ENCODE measurements around the gene LRRC17. TPM values are rescaled to one million over a fixed set of nuclear protein-coding genes. Genes with fewer than 3 reads are reported as not detected.
"Not testable (repeated sequence)": the region's sequence is repeated elsewhere in the genome, so short reads cannot be mapped to it uniquely, and the experiment has no call there.

The LRRC17 gene
- total RNA-seq, 1 donor from 2014 or later = 2.3 TPM

GRCh38 chr7:102898532-102898859, 14.3 kb upstream of the LRRC17 start:
- no peaks in the 10 kb centered on the region for H3K27me3 ChIP-seq (ENCODE audit: low read depth)
- intact Hi-C loops (cut with micrococcal nuclease) = no loop called here
- TF ChIP-seq, protein P1, sequence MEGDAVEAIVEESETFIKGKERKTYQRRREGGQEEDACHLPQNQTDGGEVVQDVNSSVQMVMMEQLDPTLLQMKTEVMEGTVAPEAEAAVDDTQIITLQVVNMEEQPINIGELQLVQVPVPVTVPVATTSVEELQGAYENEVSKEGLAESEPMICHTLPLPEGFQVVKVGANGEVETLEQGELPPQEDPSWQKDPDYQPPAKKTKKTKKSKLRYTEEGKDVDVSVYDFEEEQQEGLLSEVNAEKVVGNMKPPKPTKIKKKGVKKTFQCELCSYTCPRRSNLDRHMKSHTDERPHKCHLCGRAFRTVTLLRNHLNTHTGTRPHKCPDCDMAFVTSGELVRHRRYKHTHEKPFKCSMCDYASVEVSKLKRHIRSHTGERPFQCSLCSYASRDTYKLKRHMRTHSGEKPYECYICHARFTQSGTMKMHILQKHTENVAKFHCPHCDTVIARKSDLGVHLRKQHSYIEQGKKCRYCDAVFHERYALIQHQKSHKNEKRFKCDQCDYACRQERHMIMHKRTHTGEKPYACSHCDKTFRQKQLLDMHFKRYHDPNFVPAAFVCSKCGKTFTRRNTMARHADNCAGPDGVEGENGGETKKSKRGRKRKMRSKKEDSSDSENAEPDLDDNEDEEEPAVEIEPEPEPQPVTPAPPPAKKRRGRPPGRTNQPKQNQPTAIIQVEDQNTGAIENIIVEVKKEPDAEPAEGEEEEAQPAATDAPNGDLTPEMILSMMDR (IDR thresholded peaks at IDR 0.05; ENCODE audit: borderline replicate concordance) = no peak
- H3K9me3 ChIP-seq (replicated peaks) = peaks cover 5% of the 10 kb centered on the region
- H3K4me3 ChIP-seq = no peak overlapping the region
- DNase-seq = no peak
- H3K4me1 ChIP-seq = peaks cover 34% of the 10 kb centered on the region
- no peaks in the 10 kb centered on the region for H3K36me3 ChIP-seq
- no peak overlapping the region for H3K27ac ChIP-seq (replicated peaks)

GRCh38 chr7:102902052-102902451, 10.7 kb upstream of the LRRC17 start:
- peaks cover 30% of the 10 kb centered on the region for H3K9me3 ChIP-seq (replicated peaks)
- not testable (repeated sequence) for H3K27ac ChIP-seq (replicated peaks)

GRCh38 chr7:102903576-102903975, 9.2 kb upstream of the LRRC17 start:
- H3K36me3 ChIP-seq; H3K27ac ChIP-seq (replicated peaks); H3K4me3 ChIP-seq; H3K27me3 ChIP-seq (ENCODE audit: low read depth); H3K4me1 ChIP-seq; DNase-seq; intact Hi-C loops (cut with micrococcal nuclease): not testable (repeated sequence)
- peaks cover 41% of the 10 kb centered on the region for H3K9me3 ChIP-seq (replicated peaks)

More at GRCh38 chr7:102902052-102902451, 10.7 kb upstream of the LRRC17 start:
- DNase-seq; intact Hi-C loops (cut with micrococcal nuclease); H3K4me3 ChIP-seq; H3K36me3 ChIP-seq; H3K27me3 ChIP-seq (ENCODE audit: low read depth): not testable (repeated sequence)
- peaks cover 16% of the 10 kb centered on the region for H3K4me1 ChIP-seq

DNA sequence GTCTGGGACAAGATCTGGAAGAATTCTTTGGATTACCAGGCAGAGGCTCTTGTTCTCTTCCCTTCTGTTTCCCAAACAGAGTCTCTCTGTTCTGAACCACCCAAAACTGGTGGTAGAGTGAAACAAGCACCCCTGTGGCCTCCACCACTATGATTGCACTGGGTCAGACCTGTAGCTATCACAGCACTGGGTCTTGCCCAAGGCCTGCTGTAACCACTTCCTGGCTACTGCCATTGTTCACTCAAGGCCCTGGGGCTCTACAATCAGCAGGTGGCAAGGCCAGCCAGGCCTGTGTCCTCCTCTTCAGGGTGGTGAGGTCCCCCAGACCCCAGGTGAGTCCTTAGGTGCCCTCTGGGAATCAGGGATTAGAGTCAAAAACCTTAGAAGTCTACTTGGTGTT, 4.1 kb upstream of the LRRC17 start:
- DNase-seq = no peak
- intact Hi-C loops (cut with micrococcal nuclease) = no loop called here
- Histone ChIP-seq H3K27ac (replicated peaks) (no peak overlapping the region), H3K4me3 (no peak overlapping the region), H3K4me1 (peaks cover 9% of the 10 kb centered on the region), H3K9me3 (replicated peaks) (peaks cover 34% of the 10 kb centered on the region), H3K27me3 (ENCODE audit: low read depth) (no peaks in the 10 kb centered on the region), H3K36me3 (no peaks in the 10 kb centered on the region)
- TF ChIP-seq, protein P1 (IDR thresholded peaks at IDR 0.05; ENCODE audit: borderline replicate concordance) = no peak

DNA sequence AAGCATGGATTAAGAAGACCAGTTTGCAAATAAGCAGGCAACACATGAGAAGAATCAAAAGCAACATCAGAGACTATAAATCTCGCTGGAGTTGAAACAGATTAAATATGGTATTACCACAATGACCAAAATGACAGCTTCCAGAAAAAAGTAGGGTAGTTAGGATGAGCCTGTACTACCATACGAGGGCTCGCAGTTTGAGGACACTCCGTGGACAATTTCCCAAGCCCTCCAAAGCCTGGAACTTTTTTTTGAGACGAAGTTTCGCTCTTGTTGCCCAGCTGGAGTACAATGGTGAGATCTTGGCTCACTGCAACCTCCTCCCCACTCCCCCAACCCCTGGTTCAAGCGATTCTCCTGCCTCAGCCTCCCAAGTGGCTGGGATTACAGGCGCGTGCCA, 1.0 kb downstream of the LRRC17 start:
- Histone ChIP-seq H3K4me1 (peaks cover 26% of the 10 kb centered on the region), H3K27me3 (ENCODE audit: low read depth) (no peaks in the 10 kb centered on the region), H3K36me3 (no peaks in the 10 kb centered on the region), H3K27ac (replicated peaks) (peak overlapping the region; percentile 63), H3K9me3 (replicated peaks) (no peaks in the 10 kb centered on the region), H3K4me3 (peak overlapping the region; percentile 56)
- TF ChIP-seq, protein P1 (IDR thresholded peaks at IDR 0.05; ENCODE audit: borderline replicate concordance) = no peak
- intact Hi-C loops (cut with micrococcal nuclease) = no loop called here
- no peak for DNase-seq

- peak; percentile 70 for DNase-seq
- Histone ChIP-seq H3K36me3 (no peaks in the 10 kb centered on the region), H3K9me3 (replicated peaks) (no peaks in the 10 kb centered on the region), H3K27ac (replicated peaks) (peak overlapping the region; percentile 63), H3K27me3 (ENCODE audit: low read depth) (no peaks in the 10 kb centered on the region), H3K4me1 (peaks cover 26% of the 10 kb centered on the region), H3K4me3 (peak overlapping the region; percentile 56)
- TF ChIP-seq, protein P1 (IDR thresholded peaks at IDR 0.05; ENCODE audit: borderline replicate concordance) = no peak
- intact Hi-C loops (cut with micrococcal nuclease) = no loop called here
Measured at GRCh38 chr7:102914585-102914984, 1.8 kb downstream of the LRRC17 start.

DNA sequence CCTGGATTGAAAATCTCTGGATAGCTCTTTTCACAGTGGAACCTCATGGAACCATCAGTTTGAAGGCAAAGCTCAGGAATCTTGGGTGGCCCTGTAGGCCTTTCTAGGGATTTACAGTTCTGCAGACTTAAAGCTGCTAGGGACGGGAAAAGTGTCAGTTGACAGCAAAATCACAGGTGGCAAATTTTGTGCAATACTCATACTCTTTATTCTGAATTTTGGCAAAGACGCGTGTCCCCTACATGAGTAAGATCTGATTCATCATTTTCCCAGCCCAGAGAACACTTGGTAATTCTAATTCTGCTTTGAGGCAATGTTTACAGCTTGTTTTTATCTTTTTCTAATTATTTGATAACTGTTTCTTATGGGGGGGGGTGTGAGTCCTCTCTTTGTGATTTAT, 3.6 kb downstream of the LRRC17 start:
- no peak overlapping the region for H3K27ac ChIP-seq (replicated peaks)
- no peak overlapping the region for H3K4me3 ChIP-seq

More for the DNA sequence above, 3.6 kb downstream of the LRRC17 start:
- intact Hi-C loops (cut with micrococcal nuclease) = no loop called here
- Histone ChIP-seq H3K27me3 (ENCODE audit: low read depth) (no peaks in the 10 kb centered on the region), H3K36me3 (no peaks in the 10 kb centered on the region), H3K9me3 (replicated peaks) (no peaks in the 10 kb centered on the region), H3K4me1 (peaks cover 26% of the 10 kb centered on the region)
- TF ChIP-seq, protein P1 (IDR thresholded peaks at IDR 0.05; ENCODE audit: borderline replicate concordance) = no peak
- no peak for DNase-seq
